22Rv1 (cell line): ENCODE data around the gene DOHH.

Experiments used
- H3K27ac ChIP-seq: fragments of 450-650 bp; 2 replicates; pipeline ENCODE4 v1.5.1; 2017
- ZFX ChIP-seq: fragments of 450-650 bp; IDR thresholded peaks from 2 replicates; pipeline ENCODE4 v1.6.1; 2017; ENCODE audit warnings: antibody characterized with exemption, borderline replicate concordance
- TF ChIP-seq, protein P1 (sequence below): fragments of 450-650 bp; IDR thresholded peaks from 2 replicates; pipeline ENCODE4 v1.5.1; 2017; ENCODE audit warnings: mild to moderate bottlenecking

Gene DOHH

GRCh38 chr19:3518255-3518654, 17.8 kb upstream of the DOHH start:
- 0 out of 2 replicates have a peak overlapping the region, but pooled peaks have one; percentile 52 for H3K27ac ChIP-seq
- no peak for TF ChIP-seq ZFX
- TF ChIP-seq, protein P1, sequence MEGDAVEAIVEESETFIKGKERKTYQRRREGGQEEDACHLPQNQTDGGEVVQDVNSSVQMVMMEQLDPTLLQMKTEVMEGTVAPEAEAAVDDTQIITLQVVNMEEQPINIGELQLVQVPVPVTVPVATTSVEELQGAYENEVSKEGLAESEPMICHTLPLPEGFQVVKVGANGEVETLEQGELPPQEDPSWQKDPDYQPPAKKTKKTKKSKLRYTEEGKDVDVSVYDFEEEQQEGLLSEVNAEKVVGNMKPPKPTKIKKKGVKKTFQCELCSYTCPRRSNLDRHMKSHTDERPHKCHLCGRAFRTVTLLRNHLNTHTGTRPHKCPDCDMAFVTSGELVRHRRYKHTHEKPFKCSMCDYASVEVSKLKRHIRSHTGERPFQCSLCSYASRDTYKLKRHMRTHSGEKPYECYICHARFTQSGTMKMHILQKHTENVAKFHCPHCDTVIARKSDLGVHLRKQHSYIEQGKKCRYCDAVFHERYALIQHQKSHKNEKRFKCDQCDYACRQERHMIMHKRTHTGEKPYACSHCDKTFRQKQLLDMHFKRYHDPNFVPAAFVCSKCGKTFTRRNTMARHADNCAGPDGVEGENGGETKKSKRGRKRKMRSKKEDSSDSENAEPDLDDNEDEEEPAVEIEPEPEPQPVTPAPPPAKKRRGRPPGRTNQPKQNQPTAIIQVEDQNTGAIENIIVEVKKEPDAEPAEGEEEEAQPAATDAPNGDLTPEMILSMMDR: no peak

- peak overlapping the region; percentile 52 for H3K27ac ChIP-seq
- TF ChIP-seq, protein P1: no peak
- no peak for TF ChIP-seq ZFX
Measured at GRCh38 chr19:3517638-3518037, 17.2 kb upstream of the DOHH start.

- H3K27ac ChIP-seq: peak overlapping the region; percentile 52
- no peak for TF ChIP-seq ZFX
- TF ChIP-seq, protein P1: no peak
Measured at GRCh38 chr19:3516675-3517207, 16.3 kb upstream of the DOHH start.

GRCh38 chr19:3515891-3516422, 15.5 kb upstream of the DOHH start:
- TF ChIP-seq, protein P1: no peak
- no peak for TF ChIP-seq ZFX
- H3K27ac ChIP-seq: peak overlapping the region; percentile 52

DNA sequence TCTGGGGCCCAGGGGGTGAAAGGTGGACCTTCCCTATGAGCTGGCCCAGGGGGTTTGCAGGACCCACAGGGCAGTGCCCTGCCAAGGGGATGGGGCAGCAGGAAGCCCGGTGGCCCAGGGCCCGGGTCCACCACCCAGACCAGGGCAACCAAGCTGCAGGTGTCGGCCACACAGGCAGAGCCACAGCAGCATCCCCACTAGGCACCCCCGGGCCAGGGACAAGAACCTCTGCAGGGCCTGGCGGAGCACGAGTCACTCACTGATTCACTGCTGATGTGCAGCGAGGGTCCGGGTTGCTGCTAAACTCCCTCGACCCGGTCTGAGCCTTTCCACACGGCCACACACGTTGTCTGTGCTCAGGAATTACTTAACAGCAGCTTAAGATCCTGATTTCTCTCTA, 14.5 kb upstream of the DOHH start:
- peak overlapping the region; percentile 52 for H3K27ac ChIP-seq
- no peak for TF ChIP-seq ZFX

DNA sequence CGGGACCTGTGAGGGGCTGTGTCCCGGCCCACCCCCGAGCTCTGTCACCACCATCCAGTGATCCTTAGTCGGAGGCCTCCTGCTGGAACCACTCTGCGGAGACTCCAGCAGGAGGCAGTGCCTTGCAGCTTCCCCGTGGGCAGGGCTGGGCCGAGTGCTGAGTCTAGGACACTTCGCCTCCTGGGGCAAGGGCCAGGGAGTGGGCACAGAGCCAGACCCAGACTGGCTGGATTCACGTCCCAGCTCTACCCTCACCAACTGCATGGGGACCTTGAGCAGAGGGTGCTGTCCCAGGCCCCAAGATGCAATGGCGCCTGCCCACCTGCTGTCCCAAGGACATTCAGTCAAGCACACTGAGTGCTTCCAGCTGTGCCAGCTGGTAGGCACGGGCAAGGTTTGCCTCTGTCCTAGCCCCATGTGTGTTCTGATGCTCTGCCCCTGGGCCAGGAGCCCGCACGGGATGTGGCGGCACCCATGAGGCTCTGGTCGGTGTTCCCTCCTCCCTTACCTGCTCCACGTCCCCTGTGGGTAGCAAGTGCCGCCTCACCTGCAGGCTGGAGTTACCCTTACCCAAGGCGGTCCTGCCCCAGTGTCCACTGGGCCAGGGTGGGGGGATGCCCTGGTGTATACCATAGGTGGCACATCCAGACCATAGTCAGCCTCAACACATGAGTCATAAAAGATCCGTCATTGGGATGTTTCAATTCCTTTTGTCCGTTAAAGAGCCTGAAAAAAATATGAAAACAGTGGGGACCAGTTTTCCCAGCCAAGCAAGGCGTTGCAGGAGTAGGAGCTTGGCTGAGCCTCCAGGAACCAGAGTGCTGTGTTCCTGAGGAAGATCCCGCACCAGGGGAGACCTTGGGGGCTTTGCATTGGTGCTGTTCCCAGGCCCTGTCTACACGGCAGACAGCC, 13.0 kb upstream of the DOHH start:
- TF ChIP-seq, protein P1: 0 out of 2 replicates have a peak, but pooled peaks have one; percentile 11
- no peak for TF ChIP-seq ZFX
- no peak overlapping the region for H3K27ac ChIP-seq

DNA sequence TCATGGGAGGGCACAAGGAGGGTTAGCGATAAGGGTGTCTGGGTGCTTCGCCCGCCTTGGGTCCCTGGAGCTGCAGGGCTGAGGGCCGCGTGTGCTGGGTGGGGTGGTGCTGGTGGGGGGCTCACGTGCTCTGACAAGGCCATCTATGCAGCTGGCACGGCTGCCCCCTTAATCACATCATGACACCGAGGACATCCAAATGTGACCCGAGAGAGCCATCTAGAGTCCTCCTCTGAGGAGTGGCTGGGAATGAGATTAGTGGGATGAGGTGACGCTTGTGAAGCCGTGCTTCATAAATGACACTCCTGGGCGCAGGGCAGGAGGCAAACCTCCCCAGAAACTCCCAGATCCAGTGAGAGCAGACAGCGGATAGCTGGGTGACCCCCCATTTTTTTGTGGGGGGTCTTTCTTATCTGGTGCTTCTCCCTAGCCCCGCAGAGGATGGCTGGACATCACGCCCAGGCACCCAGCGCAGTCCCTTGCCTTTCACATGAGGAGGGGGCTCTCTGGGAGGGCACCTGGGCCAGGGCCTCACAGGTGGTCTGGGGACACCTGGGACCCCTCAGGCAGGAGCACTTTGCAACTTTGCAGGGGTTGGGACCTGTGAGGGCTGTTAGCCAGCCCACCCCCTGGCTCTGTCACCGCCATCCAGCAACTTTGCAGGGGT, 12.2 kb upstream of the DOHH start:
- TF ChIP-seq ZFX: no peak
- H3K27ac ChIP-seq: no peak overlapping the region
